Measurements from ENCODE around the gene NCK2.
"Not testable (repeated sequence)": the region's sequence is repeated elsewhere in the genome, so short reads cannot be mapped to it uniquely, and the experiment has no call there.

The NCK2 gene

DNA sequence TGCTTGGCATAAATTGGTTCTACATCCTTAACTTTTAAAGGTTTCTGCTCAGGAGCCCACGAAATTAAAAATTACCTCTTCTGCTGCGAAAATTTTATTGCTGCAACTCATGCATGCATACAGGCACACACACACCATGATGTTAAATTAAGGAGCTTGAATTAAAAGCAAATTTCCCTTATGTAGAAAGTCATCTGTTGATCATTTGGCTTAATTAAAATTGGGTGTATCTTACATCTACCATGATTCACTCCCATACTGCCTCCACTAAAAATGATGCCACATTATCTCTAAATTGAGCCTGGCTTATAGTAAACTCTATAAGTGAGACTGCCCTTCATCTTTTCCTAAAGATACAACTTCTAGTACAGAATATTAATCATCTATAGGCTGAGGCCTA, 145.4 kb downstream of the NCK2 start:
- no peak for DNase-seq (ENCODE audit: low read depth in 2 of 2)

DNA sequence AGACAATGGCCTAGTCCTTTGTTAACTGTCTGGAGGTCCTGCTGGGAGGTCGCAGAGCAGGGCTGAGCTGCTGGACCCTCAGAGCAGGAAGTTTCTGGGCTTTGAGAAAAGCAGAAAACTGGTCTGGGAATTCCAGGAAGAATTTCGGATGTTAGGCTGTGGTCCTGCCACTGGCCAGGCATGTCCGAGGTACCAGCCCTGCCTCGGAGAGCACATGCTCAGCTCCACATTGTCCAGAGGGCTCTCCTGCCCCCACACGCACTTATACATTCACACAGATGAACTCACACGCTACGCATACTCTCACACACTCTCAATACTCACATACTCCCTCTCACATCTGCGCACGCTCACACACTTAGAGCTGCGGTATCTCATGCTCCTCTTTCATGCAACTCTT, 146.1 kb downstream of the NCK2 start:
- no peak for DNase-seq (ENCODE audit: low read depth in 2 of 2)

DNA sequence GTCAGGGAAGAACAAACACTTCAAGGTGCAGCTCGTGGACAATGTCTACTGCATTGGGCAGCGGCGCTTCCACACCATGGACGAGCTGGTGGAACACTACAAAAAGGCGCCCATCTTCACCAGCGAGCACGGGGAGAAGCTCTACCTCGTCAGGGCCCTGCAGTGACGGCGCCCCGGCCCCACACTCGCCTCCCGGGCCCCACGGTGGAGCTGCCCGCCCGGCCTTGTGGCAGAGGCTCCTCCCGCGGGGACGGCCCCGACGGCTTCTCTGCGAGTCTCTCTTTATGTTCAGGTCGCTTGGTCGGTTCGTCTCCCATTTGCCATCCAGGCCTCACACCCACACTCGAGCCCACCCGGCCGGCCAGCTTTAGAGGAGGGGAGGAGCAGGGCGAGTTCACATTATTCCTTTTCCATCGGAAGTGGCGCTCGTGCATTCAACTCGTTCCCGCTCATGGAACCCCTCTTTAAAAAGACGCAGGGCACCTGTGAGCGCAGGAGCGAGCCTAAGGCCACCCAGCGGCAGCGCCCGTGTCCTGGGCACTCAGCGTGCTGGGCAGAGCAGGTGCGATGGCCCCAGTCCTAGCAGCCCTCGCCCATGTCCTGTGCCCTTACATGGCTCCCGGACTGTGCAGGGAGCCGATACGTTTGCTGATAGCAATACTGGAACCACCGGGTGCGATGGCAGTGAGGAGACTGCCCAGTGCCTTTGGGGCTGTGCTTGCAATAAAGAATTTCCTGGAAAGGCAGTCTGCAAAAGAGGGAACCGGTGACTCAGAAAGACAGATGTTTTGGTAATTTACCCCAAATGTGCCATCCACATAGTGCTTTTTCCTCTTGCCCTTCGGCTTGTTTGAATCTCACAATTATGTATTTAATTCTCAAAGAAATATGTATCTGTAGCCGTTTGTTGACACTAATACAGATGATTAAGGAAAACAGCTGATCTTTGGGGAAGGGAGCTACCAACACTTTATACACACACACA, 148.6 kb downstream of the NCK2 start:
- DNase-seq (ENCODE audit: low read depth in 2 of 2): no peak

DNA sequence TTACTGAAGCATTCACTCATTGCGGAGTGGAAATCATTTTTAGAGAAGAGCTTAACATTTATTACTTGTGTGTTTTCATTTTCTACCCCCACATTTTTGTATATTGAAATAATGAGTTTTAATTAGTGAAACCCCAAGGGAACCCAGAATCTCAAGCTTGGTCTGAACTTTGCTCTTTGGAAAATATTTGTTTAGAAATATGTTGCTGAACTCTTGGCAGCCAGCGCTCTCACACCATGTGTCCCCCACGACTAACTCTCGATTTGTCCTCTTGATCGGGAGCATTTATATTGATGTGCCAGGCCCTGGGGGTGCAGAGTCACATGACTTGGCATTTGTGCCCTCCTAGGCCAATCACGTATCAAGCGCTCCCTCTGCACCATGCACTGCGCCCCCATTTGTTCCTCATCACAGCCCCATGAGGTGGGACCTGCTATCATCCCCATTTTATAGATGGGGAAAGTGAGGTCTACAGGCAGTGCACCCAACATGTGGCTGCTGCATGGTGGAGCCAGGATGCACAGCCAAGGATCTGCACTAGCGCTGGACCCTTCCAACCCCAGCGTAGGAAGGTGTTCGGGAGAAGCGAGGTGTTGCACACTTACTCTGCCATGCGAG, 149.7 kb downstream of the NCK2 start:
- DNase-seq (ENCODE audit: low read depth in 2 of 2): no peak

DNA sequence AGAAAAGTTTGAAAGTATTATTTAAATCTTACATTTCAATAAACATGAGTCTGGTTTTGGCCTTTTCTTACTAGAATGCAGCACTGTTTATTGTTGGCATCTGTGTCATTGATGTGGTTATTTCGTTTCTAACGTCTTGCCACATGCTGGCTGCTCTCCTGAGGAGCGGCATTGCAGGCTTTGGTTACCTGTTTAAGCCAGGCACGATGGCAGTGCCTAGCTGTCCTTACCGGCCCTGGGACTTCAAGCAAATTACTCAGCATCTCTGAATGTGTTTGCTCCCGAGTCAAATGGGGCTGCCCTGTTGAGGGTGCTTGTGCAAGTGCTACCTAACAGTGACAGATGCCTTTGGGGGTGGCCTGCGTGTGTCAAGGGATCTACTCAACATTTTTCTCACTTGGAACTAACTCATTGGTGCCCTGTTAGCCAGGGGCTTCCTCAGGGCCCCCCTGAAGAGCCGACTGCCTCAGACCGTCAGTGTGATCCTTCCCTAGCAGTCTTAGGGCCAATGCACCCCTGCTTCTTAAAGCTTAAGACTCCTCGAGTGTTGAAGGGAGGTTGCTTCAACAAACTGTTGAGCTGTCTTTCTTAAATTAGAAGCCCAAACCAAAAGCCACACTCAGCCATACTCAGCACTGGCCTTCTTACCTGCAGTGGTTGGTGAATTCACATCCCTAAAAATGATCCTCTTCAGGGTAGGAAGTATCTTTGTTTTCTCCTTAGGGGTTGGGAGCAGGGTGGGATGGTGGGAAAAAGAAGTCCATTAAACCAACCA, 151.5 kb downstream of the NCK2 start:
- DNase-seq (ENCODE audit: low read depth in 2 of 2): no peak

DNA sequence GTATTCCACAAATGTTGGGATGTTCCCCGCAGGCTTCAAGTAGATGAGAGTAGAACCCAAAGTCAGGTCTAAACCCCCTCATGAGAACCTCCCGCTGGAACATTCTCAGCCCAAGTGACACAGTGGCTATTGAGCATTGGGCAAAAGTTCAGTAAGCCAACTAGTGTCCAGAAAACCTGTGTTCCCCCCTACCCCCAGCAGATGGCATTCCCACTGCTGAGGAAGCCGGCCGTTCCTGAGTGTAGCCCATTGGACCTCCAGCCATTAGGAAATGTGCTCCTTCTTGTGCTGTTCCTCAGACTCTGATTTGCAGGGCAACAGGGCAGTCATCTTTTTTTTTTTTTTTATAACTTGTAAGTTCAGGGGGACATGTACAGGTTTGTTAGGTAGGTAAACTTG, 152.1 kb downstream of the NCK2 start:
- no peak for DNase-seq (ENCODE audit: low read depth in 2 of 2)

DNA sequence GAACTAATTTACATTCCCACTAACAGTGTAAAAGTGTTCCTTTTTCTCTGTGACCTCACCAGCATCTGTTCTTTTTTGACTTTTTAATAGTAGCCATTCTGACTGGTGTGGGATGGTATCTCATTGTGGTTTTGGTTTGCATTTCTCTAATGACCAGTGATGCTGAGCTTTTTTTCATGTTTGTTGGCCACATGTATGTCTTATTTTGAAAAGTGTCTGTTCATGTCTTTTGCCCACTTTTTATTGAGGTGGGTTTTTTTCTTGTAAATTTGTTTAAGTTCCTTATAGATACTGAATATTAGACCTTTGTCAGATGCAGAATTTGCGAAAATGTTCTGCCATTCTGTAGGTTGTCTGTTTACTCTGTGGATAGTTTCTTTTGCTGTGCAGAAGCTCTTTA, 153.0 kb downstream of the NCK2 start:
- not testable (repeated sequence) for DNase-seq (ENCODE audit: low read depth in 2 of 2)

DNA sequence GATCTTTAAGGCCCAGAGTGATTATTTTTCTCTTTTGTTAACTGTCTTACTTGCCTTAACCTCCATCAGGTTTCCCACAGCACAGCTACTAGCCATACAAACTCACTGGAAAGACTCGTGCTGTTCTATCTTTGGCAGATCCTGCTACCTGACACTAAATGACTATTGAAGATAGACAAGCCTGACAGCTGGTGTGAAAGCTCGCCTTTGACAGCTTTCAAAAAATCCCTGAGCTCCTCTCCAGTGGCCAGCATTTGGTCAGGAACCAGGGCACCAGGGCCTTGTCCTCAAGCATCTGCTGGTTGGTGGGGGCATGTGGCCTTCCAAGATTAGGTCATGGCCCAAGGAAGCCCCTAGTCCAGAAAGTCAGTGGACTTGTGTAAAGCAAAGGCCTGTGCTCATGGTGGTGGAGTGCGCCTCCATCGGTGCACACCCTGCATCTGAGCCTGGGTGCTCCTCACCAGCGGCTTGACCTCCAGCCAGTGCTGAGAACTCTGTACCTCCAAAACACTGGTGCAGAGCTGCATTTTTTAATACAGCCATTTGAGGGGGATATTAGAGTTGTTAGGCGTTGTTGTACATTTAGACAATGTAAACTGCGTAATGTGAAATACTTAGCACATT, 158.5 kb downstream of the NCK2 start:
- DNase-seq (ENCODE audit: low read depth in 2 of 2): no peak

DNA sequence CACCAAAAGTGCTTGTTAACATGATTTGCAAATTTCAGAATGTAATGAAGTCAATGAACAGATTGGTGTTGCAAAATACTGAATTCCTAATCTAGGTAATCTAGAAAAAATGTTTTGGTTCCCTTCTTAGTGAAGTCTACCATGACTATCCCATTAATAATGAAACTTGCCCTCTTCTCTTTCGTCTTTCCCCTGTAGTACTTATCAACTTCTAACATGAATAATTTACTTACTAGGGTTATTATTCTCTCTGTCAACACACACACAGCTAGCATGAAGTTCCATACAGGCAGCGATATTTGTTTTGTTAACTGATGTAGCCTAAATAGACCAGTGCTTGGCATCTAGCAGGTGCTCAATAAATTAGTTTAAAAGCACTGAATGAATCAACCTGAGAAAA, 160.2 kb downstream of the NCK2 start:
- no peak for DNase-seq (ENCODE audit: low read depth in 2 of 2)

DNA sequence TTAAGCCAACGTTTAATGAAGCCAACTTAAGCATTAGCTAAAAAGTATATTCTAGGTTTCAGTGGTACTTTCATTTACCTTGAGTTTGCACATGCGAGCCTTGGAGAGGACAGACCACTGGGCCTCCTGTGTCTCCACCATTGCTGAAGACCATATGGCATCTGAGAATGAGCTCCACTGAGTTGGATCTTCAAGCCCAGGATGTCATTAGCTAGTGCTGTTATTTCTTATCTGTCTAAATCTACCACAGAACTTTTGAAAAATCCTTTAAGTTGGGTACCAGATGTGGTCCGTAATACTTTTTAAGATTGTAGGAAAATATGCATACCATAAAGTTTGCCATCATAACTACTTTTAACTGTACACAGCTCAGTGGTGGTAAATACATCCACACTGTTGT, 161.8 kb downstream of the NCK2 start:
- DNase-seq (ENCODE audit: low read depth in 2 of 2): no peak

DNA sequence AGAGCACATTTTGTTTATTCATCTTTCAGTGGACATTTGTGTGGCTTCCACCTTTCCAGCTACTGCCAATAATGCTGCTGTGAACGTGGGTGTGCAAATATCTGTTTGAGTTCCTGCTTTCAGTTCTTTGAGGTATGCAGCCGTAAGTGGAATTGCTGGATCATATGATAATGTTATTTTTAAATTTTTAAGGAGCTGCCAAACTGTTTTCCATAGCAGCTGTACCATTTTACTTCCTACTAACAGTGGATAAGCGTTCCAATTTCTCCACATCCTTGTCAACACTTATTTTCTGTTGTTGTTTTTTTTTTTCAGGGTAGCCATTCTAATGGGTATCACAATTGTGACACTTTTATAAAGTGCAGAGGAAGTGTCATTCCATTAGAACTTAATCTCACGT, 162.5 kb downstream of the NCK2 start:
- DNase-seq (ENCODE audit: low read depth in 2 of 2): no peak

DNA sequence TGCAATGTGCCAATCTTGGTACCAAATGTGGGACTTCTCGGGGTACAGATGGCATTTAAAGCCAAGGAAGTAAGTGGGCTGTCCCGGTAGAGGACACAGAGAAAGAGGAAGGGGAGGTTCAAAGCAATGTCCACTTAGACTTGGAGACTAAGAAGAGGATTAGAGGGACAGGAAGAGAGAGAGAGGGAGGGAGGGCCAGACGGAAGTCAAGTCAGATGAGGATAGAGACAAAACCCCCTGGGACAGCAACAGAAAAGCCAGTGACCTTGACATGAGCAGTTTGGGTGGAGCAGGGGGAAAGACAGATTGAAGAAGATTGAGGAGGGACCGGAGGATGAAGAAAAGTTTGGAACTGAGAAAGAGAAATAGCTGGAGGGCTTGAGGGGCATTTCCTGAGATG, 164.5 kb downstream of the NCK2 start:
- no peak for DNase-seq (ENCODE audit: low read depth in 2 of 2)

DNA sequence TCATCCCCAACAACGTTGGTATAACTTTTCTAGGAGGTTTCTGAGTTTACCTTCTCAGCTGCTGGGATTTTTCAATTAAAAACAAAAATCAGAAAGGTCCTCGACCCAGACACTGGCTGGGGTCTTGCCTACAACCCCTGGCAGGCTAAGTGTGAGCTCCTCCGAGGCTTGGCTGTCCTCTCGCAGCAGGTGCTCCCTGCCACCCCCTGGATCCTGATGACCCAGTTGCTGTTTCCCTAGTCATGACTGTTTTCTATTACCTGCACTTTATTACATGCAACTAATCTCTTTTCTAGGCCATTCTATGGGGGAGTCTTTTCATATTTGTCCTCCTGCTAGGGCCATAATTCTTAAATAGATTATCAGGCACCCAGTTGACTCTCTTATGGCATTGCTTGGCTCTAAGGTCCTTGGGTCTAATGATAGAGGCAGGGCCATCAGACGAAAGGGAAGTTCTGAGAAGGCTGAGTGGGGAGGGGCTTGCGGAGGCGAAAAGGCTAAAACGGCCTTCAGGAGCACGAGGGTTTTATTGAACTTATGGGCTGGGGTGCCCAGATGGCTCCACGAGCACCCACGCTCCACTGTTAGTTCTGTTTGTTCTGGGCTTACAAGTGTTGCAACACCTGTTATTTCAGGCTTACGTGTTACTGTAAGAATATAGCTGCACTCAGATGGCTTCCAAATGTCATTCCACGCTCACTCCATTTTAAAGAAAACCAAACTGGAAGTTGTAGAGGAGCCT, 166.0 kb downstream of the NCK2 start:
- DNase-seq (ENCODE audit: low read depth in 2 of 2): no peak

DNA sequence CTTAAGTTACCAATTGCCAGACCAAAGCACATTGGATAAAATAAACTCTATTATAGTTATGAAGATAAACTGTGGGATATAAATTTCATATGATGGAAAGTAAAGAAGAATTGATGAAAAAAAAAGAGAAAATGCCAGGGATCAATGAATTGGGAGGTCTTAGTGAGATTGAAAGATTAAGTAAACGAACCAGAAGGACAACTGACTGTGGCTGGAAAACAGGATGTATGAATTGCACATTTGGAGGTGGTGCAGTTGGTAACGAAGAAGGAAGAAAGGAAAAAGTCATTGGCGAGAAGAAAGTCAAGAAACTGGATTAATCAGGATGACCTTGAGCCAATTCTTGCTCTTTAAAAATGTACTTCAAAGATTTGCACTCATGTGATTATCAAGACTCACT, 166.7 kb downstream of the NCK2 start:
- DNase-seq (ENCODE audit: low read depth in 2 of 2): no peak

DNA sequence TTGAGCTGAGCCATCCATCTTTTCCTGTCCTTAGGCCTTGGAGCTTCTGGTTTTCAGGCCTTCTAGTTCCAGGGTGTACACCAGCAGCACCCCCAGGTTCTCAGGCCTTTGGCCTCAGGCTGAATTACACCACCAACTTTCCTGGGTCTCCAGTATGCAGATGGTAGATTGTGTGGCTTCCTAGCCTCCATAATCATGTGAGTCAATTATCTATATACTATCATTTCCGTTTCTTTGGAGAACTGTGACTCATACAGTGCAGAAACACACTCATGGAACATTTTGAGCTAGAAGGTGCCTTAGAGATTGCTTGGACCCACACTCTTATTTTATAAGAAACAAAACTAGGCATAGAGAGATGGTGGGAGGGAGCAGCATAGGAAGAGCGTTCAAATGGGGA, 167.4 kb downstream of the NCK2 start:
- DNase-seq (ENCODE audit: low read depth in 2 of 2): no peak

DNA sequence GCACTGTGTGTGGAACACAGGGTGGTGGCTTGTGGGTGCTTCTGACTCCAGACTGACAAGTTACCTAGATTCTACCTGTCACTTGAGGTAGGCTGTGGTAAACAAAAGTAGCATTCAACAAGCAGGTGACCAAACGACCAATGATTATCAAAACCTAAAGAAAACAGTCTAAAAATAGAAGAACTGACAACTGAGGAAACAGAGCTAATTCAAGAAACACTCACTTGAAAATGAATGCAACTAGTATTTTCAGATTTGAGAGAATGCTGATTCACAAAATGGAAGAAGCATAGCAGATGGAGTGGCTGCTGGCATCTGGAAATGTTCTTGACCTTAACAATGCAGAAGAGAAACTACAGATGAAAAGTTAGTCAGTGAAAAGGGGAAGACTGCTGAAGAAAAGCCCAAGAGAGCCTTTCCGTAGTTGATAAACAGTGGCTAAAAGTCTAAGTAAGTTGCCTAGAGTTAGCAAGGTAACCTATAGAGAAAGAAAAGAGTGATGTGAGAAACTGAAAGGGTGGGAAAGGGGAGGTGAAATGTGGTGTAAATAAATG, 170.4 kb downstream of the NCK2 start:
- no peak for DNase-seq (ENCODE audit: low read depth in 2 of 2)

DNA sequence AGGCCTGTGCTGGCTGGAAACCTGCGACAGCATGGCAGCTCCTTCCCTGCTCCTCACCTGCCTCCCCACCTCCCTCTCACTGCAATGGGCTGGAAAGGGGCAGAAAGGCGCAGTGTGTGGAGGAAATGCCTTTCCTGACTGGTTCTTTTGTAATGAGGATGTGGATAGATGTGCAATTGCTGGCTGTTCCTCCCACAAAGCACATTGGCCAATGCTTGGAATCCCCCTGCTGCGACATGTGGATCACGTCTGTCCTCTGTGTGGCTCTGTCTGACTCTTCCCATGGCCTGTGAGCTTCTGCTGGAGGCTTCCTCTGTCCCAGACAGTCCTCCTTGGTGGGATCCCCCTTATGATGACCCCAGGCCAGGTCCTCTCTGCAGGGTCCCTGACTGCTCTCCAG, 172.5 kb downstream of the NCK2 start:
- DNase-seq (ENCODE audit: low read depth in 2 of 2): no peak

DNA sequence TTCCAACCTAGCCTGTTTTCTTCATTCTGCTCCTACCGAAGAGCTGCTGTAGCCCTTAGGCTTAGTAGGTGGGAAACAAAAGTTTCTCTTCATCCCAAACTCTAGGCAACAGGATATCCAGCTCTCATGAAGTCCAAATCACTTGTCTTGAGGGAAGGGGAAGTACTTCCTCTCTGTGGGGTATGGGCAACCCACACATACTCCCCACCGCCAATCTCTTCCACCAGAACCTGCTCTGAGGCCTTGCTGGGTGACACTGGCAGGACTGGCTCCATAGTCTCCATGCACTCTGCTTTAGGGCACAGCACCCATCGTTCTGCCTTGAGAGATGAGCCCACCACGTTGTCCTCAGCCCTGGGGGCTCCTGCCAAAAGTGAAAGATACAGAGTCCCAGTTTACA, 173.0 kb downstream of the NCK2 start:
- DNase-seq (ENCODE audit: low read depth in 2 of 2): no peak

DNA sequence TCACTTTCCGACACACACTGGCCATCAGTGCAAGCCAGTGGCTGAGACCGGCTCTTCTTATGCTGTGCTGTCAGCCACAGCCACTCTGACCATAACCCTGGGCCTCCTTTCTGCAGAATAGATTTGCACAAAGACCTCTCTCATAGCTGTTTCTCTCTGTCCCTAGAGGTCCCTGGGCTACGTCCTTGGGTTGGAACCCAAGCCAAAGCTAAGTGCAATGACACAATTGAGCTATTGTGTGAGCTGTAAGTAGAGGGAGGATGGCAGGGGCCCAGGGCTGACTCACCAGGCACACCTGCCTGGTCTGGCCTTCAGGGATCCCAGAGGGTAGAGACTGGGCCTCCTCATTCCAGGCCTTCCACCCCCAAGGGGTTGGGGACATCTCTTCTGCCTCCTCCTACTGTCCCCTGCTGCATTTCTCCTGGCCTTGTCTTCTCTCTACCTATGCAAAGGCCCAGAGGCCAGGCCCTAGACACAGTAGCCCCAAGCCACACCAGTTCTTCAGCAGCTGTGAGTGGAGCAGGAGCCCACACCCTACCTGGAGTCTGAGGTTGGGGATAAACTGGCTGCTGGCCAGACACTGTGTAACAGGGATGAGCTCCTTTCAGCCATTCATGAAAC, 174.6 kb downstream of the NCK2 start:
- no peak for DNase-seq (ENCODE audit: low read depth in 2 of 2)

DNA sequence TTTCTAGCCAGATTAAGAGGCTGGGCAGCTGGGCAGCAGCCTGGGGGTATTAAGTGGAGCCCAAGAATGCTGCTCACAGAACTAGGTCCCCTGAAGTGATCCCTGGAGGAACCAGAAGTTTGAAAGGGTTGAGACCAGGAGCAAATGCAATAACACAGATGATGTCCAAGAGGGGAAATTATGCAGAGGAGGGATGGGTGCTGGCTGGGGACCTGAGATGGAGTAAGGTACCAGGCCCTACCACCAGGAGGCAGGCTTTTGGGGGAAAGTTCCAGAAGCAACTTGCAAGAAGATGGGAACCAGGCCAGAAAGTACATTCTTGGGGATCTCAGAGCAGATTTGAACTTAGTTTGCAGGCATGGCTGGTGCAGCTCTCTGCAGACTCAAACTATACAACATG, 175.1 kb downstream of the NCK2 start:
- peak in 1 of 2 experiments; percentile 33 for DNase-seq (ENCODE audit: low read depth in 2 of 2)

DNA sequence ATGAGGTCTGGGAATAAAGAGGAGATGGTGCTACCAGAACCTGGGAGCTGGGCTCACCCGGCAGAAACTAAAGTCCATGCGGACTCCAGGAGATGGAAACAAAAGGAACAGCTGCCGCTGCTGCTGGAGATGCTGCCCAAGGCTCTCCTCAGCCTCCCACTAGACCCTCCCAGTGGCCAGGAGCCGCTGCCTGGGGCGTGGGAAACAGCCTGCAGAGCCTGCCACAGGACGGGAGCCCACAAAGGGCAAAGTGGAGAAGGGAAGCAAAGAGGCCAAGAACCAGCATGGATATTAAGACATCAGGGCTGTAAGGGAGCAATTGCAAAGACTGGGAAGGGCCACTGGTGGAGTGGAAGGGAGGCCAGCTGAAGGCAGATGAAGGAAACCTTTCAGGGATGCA, 179.6 kb downstream of the NCK2 start:
- DNase-seq (ENCODE audit: low read depth in 2 of 2): no peak
